Kidney epithelial cell (primary cell): ENCODE results near the gene METTL15. TPM values are rescaled to one million over a fixed set of nuclear protein-coding genes. Genes with fewer than 3 reads are reported as not detected.
"Not testable (repeated sequence)": the region's sequence is repeated elsewhere in the genome, so short reads cannot be mapped to it uniquely, and the experiment has no call there.

Source experiments
- DNase-seq: peaks from one replicate; pipeline ENCODE4 v3.0.0-alpha.2; 2010; ENCODE audit warnings: low read depth
- H3K27me3 ChIP-seq: 2 replicates; pipeline ENCODE4 v1.6.0; 2011; ENCODE audit warnings: low read length; ENCODE audit not compliant: control insufficient read depth, insufficient read depth
- H3K36me3 ChIP-seq: 2 replicates; pipeline ENCODE4 v1.5.1; 2011; ENCODE audit warnings: low read length; ENCODE audit not compliant: control insufficient read depth, insufficient read depth
- H3K4me3 ChIP-seq: 2 replicates; pipeline ENCODE4 v1.5.1; 2011; ENCODE audit warnings: low read depth, mild to moderate bottlenecking, control low read depth, low read length
- CTCF ChIP-seq: IDR thresholded peaks from 2 replicates; pipeline ENCODE4 v1.5.1; 2011; ENCODE audit warnings: mild to moderate bottlenecking, moderate library complexity, low read length, control low read depth, inconsistent platforms; ENCODE audit not compliant: insufficient read depth, poor library complexity, severe bottlenecking
- total RNA-seq: library from RNA; depleted of rRNA; stranded (reverse); fragments of >200 nt; gene quantifications from 2 replicates; pipeline ENCODE4 v1.2.3, GENCODE V29; 2015

The METTL15 gene
- total RNA-seq, 1 donor from 2014 or later = 12.3 TPM

- no peak for DNase-seq
- Histone ChIP-seq H3K27me3 (no peaks in the 10 kb centered on the region), H3K36me3 (no peaks in the 10 kb centered on the region), H3K4me3 (no peak overlapping the region)
- no peak for TF ChIP-seq CTCF
Observed at GRCh38 chr11:28257761-28258160, 149.6 kb downstream of the METTL15 start.

- no peaks in the 10 kb centered on the region for H3K36me3 ChIP-seq
- no peak for TF ChIP-seq CTCF
Observed at GRCh38 chr11:28259177-28259843, 151.1 kb downstream of the METTL15 start.

GRCh38 chr11:28268925-28269324 lies 160.7 kb downstream of the METTL15 start:
- no peaks in the 10 kb centered on the region for H3K36me3 ChIP-seq
- no peak overlapping the region for H3K4me3 ChIP-seq
- H3K27me3 ChIP-seq = no peaks in the 10 kb centered on the region

More at GRCh38 chr11:28259177-28259843, 151.1 kb downstream of the METTL15 start:
- no peak for DNase-seq
- no peak overlapping the region for H3K4me3 ChIP-seq
- no peaks in the 10 kb centered on the region for H3K27me3 ChIP-seq

GRCh38 chr11:28269586-28269985 lies 161.4 kb downstream of the METTL15 start:
- TF ChIP-seq CTCF = no peak
- no peaks in the 10 kb centered on the region for H3K36me3 ChIP-seq
- DNase-seq = no peak
- no peaks in the 10 kb centered on the region for H3K27me3 ChIP-seq
- no peak overlapping the region for H3K4me3 ChIP-seq

More at GRCh38 chr11:28268925-28269324, 160.7 kb downstream of the METTL15 start:
- TF ChIP-seq CTCF = no peak
- DNase-seq = no peak

- DNase-seq, H3K27me3 ChIP-seq, H3K36me3 ChIP-seq, H3K4me3 ChIP-seq: not testable (repeated sequence)
Observed at GRCh38 chr11:28272247-28272646, 164.1 kb downstream of the METTL15 start.

GRCh38 chr11:28274216-28274615 lies 166.0 kb downstream of the METTL15 start:
- H3K4me3 ChIP-seq = no peak overlapping the region
- no peak for DNase-seq
- no peaks in the 10 kb centered on the region for H3K27me3 ChIP-seq
- no peaks in the 10 kb centered on the region for H3K36me3 ChIP-seq
- TF ChIP-seq CTCF = no peak
